Measurements from ENCODE around the gene MYL5.
"Not testable (repeated sequence)": the region's sequence is repeated elsewhere in the genome, so short reads cannot be mapped to it uniquely, and the experiment has no call there.

The MYL5 gene

DNA sequence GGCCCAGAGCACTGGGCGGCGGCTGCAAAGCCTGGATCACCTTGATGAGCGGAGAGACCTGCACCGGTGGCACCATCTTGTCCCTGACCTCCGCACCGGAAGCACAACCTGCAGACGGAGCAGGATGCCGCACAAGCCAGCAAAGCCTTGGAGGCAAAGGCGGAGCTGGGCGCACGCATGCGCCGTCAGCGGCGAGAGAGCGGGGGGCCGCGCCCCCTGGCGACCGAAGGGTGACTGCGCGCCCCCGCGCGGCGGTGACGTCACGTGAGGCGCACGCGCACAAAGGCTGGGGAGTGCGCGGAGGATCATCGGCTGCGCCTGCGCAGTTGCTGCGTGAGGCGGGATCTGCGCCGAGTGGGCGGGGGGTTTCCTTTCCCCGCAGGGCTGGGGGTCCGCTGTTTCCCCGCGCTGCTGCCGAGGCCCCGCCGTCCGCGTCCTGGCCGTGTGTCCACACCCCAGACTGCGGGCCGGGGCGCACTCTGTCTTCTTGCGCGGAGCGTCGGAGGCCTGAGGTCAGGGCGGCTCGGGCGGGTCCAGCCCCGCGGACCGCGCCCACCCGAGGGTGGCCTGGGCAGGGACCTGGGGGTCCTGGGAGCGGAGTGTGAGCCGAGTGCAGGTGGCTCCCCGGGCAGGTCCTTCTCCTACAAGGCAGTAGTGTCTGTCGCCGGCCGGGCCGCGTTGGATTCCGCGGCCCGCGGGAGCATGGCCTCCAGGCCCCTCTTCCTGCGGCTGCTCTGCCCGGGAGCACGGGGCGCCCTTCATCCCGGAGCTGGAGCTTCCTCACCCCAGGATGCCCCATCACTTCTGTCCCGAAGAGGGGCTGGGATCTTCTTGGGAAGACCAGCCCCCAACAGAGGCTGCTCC is at the start of gene MYL5, which contains the start of gene ATP5ME:
MYL5 (plus strand) TSS at position 371 of the 864 bp plus-strand sequence. CDS start 3,485 bp downstream, outside the sequence.
ATP5ME (minus strand) TSS at position 105 of the 864 bp plus-strand sequence; CDS start at position 76, 29 bp downstream.
- peak; percentile 92 for DNase-seq (ENCODE audit: low read depth)

- no peak for DNase-seq (ENCODE audit: low read depth)
These were observed 49.4 kb upstream of the MYL5 start, which contains the start of gene PDE6B for GRCh38 chr4:624705-625590. TSS of gene PDE6B (plus strand) at chr4:625573. CDS start at chr4:625627, 54 bp downstream.

GRCh38 chr4:625631-626161 is 48.6 kb upstream of the MYL5 start:
- DNase-seq (ENCODE audit: low read depth): no peak

DNA sequence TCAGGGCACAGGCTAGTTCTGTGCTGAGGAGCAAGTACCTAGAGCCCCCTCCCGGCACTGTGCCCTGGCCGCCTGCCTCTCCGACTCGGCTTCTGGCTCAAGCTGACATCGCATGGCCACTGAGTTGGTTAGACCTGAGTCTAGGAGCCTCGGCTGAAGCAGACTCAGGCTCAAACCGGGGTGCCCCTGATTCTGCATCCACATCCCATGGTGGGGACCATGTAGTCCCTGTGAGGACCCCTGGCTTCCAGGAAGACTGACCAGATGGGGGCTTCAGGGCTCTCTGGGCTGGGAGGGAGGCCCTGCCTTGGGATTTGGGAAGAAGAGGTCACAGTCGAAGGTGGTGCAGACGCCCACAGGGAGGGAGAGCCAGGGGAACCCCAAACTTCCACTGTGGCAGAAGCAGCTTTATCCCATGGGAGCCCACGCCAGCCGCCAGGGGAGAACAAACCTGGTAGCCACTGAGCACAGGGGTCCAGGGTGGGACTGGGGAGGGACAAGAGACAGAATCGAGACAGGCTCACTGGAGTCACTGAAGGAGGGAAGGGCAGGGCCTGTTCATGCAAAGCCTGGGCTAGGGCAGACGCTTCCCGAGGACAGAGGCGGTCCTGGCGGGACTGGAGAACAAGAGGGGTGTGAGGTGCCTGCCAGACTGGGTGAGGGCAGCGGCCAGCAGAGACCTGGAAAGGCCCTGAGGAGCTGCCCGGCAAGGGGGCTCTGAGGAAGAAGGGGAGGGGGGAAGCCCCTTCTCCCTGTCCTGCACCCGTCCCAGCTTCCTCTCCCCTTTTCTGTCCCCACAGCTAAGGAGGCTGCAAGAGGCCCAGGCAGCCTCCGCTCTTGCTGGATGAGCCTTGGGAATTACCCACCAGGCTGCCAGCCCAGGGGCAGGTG is 47.9 kb upstream of the MYL5 start:
- DNase-seq (ENCODE audit: low read depth): no peak

- no peak for DNase-seq (ENCODE audit: low read depth)
These were observed 46.8 kb upstream of the MYL5 start for GRCh38 chr4:627347-628125.

GRCh38 chr4:628311-628741 is 46.0 kb upstream of the MYL5 start:
- DNase-seq (ENCODE audit: low read depth): no peak

GRCh38 chr4:628821-629635 is 45.3 kb upstream of the MYL5 start:
- DNase-seq (ENCODE audit: low read depth): no peak

DNA sequence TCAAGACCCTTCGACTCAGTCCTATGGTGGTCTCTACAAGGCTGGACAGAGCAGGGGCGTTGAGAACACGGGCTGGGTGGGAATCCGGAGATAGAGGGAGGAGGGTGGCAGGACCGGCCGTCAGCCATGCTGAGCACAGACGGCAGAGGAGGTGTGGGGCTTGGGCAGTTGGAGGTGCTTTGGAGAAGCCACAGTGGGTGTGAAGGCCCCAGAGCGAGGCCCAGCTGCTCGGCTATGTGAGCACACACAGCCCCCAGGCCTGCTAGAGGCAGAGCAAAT is 44.8 kb upstream of the MYL5 start:
- no peak for DNase-seq (ENCODE audit: low read depth)

DNA sequence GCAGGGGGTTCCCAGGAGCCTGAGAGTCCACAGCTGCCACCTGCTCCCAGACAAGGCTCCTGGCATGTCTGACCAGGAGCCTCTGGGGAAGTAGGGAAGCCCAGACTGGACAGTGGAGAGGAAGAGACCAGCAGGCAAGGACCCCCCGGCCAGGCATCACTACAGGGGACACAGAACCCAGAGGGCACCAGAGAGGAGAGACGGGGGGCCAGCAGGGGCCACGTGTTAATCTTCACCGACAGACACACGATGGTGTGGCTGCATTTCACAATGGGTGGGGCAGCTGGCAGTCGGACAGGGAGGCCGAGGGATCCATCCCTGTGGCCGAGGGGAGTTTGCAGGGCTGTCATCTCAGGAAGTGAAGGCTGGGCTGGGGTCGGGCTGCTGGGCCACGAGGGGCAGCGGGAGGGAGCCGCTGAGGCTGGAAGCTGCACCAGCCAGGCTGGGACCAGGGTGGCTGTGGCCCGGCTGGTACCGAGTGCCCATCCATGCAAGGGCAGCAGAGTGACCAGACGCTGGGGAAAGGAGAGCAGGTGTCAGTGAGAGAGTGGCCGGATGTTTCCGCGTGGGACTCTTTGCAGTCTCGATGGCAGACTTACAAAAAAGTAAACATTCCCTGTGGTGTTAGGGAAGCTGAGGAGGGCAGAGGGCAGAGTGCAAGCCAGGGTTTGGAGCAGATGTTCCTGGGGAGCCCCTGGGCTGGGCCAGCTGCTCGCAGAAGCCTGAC is 44.3 kb upstream of the MYL5 start:
- no peak for DNase-seq (ENCODE audit: low read depth)

DNA sequence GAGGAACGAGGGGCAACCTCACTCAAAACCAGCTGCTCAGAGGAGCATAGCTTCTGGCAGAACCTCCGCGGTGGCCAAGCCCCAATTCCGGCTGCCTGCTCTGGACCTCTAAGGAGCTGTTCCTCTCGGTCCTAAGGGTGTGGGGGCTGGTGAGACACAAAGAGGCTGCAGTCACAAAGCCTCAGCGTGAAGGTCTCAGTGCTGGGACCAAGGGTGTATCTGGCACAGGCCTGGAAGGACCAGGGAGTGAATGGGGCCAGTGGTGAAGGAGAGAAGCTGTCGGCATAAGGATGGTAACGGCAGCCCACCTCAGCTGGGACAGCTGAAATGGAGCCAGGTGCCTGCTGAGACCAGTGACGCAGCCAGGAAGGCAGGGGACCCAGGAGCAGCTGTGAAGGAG is 43.7 kb upstream of the MYL5 start:
- DNase-seq (ENCODE audit: low read depth): no peak

- no peak for DNase-seq (ENCODE audit: low read depth)
These were observed 42.0 kb upstream of the MYL5 start for GRCh38 chr4:632196-632790.

DNA sequence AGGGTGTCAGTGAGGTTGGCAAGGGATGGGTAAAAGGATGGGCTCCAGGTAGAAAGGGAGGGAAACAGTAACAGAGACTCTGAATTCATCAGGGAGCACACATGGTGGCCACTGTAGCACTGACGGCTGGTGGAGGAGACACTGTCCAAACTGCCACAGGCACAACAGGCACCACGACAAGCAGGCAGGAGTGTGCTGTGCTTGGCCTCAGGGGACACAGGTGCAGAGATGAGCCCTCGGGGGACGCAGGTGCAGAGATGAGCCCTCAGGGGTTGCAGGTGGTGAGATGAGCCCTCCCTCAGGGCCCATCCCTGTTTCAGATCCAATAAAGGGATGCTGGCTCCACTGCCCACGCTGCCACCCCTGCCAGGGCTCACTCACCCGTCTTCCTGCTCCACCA is 41.4 kb upstream of the MYL5 start:
- no peak for DNase-seq (ENCODE audit: low read depth)

- no peak for DNase-seq (ENCODE audit: low read depth)
These were observed 40.9 kb upstream of the MYL5 start for GRCh38 chr4:633406-633805.

DNA sequence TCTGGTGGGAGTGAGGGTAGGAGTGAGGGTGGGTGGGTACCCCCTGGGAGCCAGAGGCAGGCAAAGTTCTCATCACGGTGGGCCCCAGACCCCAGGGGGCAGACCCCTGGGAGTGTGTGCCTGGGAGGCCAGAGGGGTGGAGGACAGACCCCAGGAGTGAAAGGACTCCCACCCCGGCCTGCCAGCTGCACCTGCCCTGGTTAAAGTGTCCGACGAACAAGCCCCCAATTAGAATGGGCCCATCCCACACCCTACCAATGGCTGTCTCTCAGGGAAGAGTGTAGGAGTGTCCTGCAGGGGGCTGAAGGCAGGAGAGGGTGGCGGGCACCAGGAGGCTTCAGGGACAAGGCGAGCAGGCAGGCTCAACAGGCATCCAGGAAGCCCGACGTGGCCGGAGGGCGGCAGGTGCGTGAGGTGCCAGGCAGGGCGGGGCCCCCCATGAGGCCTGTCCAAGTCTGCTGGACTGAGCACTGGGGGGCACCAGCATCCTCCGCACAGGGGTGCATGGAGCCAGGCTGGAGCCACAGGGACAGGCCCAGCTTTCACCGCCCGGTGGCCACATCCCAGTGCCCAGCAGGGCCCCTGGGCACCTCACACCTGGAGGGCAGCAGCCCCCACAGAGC is 40.3 kb upstream of the MYL5 start:
- DNase-seq (ENCODE audit: low read depth): no peak

DNA sequence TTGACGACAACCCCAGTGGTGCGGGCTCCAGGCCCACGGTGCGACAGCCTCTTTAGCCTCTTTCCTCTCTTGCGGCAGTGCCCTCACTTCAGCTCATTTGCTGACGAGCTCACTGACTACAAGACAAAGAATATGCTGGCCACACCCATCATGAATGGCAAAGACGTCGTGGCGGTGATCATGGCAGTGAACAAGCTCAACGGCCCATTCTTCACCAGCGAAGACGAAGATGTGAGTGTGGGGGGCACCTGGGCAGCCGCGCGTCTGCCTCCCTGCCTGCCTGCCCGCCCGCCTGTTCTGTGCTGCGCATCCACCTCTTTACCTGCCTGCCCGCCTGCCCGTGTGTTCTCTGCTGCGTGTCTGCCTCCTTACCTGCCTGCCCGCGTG is 39.8 kb upstream of the MYL5 start:
- DNase-seq (ENCODE audit: low read depth): no peak

DNA sequence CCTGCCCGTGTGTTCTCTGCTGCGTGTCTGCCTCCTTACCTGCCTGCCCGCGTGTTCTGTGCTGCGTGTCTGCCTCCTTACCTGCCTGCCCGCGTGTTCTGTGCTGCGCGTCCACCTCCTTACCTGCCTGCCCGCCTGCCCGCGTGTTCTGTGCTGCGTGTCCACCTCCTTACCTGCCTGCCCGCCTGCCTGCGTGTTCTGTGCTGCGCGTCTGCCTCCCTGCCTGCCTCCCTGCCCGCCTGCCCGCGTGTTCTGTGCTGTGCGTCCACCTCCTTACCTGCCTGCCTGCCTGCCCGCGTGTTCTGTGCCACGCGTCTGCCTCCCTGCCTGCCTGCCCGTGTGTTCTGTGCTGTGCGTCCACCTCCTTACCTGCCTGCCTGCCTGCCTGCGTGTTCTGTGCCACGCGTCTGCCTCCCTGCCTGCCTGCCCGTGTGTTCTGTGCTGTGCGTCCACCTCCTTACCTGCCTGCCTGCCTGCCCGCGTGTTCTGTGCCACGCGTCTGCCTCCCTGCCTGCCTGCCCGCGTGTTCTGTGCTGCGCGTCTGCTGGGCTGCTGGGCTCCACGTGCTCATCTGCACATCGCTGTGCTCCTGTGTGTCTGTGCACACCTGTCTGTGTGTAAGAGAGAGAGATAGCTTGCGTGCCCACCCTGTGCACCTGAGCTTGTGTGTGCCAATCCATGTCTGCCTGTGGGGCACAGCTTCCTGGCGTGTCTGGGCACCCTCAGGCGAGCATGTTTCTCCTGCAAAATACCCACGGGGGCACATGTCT is 39.1 kb upstream of the MYL5 start:
- not testable (repeated sequence) for DNase-seq (ENCODE audit: low read depth)

GRCh38 chr4:635851-636627 is 38.3 kb upstream of the MYL5 start:
- no peak for DNase-seq (ENCODE audit: low read depth)
